ENCODE data around the gene OR6C2. TPM values are rescaled to one million over a fixed set of nuclear protein-coding genes. Genes with fewer than 3 reads are reported as not detected.
"Not testable (repeated sequence)": the region's sequence is repeated elsewhere in the genome, so short reads cannot be mapped to it uniquely, and the experiment has no call there.

OR6C2 gene
- total RNA-seq, 1 experiment from 2014 or later, result not detected

- not testable (repeated sequence) for H4K20me1 ChIP-seq (ENCODE audit: control insufficient read depth, insufficient read depth, insufficient read length); H3K14ac ChIP-seq (ENCODE audit: insufficient read depth, low read length); H2AK5ac ChIP-seq (ENCODE audit: insufficient read length, low read length); H3K4me2 ChIP-seq (ENCODE audit: insufficient read depth, insufficient read length, low read length); H2BK120ac ChIP-seq (ENCODE audit: low read depth, low read length, poor library complexity, severe bottlenecking); H4K5ac ChIP-seq (ENCODE audit: insufficient read length, low read depth, low read length); H3K79me2 ChIP-seq (ENCODE audit: insufficient read depth, low read length); H4K8ac ChIP-seq (replicated peaks; ENCODE audit: insufficient read length, low read depth, low read length); H2AFZ ChIP-seq (ENCODE audit: low read length); H2BK20ac ChIP-seq (ENCODE audit: low read depth, low read length, poor library complexity, severe bottlenecking); H3K18ac ChIP-seq (ENCODE audit: insufficient read length, low read depth, low read length); H2BK5ac ChIP-seq (ENCODE audit: insufficient read length, low read length); H3K79me1 ChIP-seq (ENCODE audit: insufficient read depth, low read depth, low read length, poor library complexity, severe bottlenecking); H3K23me2 ChIP-seq (ENCODE audit: insufficient read length, low read depth, low read length, poor library complexity, severe bottlenecking); H3K27ac Mint-ChIP-seq; H3K56ac ChIP-seq (ENCODE audit: insufficient read length, low read depth, low read length); H2BK12ac ChIP-seq (ENCODE audit: insufficient read length, low read depth, low read length); H2BK15ac ChIP-seq (ENCODE audit: low read depth, low read length); H3K4me1 ChIP-seq (ENCODE audit: insufficient read depth, low read length); DNase-seq; H3K27ac ChIP-seq (ENCODE audit: insufficient read length, low read depth, low read length); H3K23ac ChIP-seq (ENCODE audit: insufficient read length, low read depth, low read length); H3K36me3 Mint-ChIP-seq (ENCODE audit: insufficient read depth in 1 of 3, low read depth in 3 of 3); H3T11ph ChIP-seq (ENCODE audit: low read length); H3K4me1 Mint-ChIP-seq; H3K9me3 ChIP-seq (ENCODE audit: control insufficient read depth, low read depth, low read length); H3K4me3 Mint-ChIP-seq; H3K27me3 ChIP-seq (ENCODE audit: insufficient read depth, low read length); H3K9ac ChIP-seq (ENCODE audit: extremely low read depth, insufficient read length, low read length); H3K27me3 Mint-ChIP-seq (ENCODE audit: low read depth); H4K91ac ChIP-seq (ENCODE audit: insufficient read length, low read depth, low read length); H3K4ac ChIP-seq (ENCODE audit: low read depth, low read length)
- peaks cover 6 to 11% of the 10 kb centered on the region in 2 experiments; a peak in 4 of 5 replicates for H3K9me3 Mint-ChIP-seq
- WGBS (ENCODE audit: extremely low coverage, insufficient read length, low lambda C conversion rate), result no CpG with 5 or more reads among the region's 15 CpGs
These were observed 31.7 kb upstream of the OR6C2 start for GRCh38 chr12:55412138-55412537.
